HG03432 (cell line): Measurements from ENCODE around the gene PDP2.
"Not testable (repeated sequence)": the region's sequence is repeated elsewhere in the genome, so short reads cannot be mapped to it uniquely, and the experiment has no call there.

ENCODE experiments used
- ATAC-seq: cut with Tn5 transposase; IDR thresholded peaks from one replicate; pipeline ENCODE4 v1.9.1; 2021; ENCODE audit warnings: mild to moderate bottlenecking, moderate library complexity; ENCODE audit not compliant: unreplicated experiment

The PDP2 gene

DNA sequence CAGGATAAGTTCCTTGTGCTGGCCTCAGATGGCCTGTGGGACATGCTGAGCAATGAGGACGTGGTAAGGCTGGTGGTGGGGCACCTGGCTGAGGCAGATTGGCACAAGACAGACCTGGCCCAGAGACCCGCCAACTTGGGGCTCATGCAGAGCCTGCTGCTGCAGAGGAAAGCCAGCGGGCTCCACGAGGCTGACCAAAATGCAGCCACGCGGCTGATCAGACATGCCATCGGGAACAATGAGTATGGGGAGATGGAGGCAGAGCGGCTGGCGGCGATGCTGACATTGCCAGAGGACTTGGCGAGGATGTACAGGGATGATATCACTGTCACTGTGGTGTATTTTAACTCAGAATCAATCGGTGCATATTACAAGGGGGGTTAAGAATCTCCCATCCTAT, 5.2 kb downstream of the PDP2 start:
- no peak for ATAC-seq

DNA sequence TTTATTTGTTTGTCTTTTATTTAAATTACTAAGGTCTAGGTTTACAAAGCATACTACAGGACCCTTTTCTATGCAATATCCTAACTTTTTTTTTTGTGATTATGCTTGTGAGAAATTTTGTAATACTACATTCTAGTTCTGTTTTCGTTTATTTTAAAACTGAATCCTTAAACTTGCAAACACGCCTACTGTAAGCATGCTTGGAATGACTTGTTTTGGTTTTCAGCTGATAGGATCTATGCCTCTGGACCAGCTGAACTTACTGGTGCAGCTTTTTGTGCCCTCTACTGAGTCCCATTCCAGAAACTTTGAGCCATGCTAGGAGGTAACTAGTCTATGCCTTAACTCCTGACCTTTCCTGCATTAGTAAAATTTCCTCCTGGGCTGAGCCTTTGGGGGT, 6.0 kb downstream of the PDP2 start:
- no peak for ATAC-seq

DNA sequence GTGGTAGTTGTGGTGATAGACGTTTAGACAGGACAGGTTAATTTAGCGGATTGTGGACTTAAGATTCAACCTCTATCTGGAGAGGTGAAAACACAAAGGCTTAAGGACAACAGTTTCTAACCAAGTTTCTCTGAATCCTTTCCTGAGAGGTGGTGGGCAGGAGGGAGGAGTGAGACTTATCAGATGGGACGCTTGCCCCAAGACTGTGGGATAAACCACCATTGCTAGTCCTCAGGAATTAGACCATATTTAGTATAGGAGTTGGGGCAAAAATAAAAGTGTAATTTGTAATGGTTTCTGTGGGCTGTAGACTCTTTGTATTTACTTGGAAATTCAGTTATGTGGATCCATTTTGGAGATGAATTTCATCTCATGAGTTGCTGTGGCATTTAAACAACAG, 6.6 kb downstream of the PDP2 start:
- no peak for ATAC-seq

DNA sequence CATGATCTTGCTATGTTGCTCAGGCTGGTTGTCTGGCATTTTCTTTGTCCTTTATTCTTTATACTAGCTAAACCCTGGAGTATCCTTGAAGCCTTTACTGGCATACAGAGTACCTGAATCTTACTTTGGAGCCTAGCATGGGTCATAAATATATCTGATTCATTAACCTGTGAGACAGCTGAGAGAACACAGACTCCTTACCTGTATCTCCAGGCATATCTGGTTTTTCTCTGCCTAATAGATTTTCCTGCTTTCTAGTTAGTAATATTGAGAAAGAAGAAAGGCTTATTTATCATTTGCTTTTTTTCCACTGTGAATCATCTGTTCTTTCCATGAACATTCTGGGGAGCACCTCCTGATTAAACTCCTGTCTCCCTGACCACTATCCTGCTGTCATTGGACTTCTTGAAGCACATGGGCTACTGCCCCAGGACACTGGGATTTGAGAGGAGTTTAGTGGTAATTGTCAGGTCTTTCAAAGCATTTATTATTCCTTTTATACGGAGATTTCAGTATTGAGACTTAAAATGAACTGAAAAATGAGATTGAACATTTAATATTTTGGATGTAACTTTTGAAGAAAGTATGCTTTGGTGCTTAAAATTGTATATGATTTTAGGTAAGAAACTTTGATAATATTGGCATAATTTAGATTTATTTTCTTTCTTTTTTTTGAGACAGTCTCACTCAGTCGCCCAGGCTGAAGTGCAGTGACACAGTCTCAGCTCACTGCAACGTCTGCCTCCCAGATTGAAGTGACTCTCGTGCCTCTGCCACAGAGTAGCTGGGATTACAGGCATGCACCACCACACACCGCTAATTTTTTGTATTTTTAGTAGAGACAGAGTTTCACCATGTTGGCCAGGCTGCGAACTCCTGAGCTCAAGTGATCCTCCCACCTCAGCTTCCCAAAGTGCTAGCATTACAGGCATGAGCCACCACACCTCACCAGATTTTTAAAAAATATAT, 8.6 kb downstream of the PDP2 start:
- ATAC-seq = no peak

DNA sequence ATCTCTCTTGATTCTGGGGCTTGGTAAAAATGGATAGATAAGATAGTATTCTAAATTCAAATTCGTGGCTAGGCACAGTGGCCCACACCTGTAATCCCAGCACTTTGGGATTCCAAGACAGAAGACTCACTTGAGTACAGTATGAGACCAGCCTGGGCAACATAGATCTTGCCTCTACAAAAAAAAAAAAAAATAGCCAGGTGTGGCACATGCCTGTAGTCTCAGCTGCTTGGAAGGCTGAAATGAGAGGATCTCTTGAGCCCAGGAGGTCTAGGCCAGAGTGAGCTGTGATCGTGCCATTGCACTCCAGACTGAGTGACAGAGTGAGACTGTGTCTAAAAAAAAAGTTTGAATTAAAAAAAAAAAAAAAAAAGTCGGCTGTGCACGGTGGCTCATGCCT, 9.3 kb downstream of the PDP2 start:
- no peak for ATAC-seq

DNA sequence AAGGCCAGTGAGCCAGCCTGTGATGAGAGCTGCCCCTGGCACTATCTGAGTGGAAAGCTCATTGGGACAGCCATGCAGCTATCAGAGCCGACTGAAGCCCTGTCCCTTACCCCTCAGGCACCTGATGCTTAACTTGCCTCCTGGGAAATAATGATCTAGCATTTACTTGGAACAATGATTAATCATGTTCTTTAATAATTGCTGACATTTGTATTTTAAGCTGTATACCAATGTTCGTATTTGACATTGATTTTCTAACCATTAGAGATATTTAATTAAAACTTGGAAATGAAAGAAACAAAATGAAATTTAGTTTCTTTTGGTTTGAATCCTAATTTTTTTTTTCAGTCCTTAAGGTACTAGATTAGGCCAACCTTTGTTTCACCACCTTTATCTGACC, 10.5 kb downstream of the PDP2 start:
- no peak for ATAC-seq

DNA sequence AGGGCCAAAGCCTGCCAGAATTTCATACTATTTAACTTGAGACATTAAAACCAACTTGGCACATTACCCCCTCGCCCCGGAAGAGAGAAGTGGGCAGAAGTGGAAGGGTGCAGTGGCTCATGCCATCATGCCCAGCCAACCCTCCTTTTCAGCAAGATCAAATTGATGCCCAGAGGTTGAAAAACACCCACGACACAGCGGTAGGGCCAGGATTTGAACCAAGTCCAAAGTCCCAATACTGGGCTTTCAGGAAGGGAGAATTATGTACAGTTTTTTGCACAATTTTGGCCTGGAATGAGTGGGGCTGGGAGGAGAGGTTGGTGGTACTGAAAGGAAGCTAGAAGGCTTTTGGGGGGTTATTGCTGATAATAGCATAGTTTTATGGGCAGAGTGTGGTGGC, 11.0 kb downstream of the PDP2 start:
- no peak for ATAC-seq

DNA sequence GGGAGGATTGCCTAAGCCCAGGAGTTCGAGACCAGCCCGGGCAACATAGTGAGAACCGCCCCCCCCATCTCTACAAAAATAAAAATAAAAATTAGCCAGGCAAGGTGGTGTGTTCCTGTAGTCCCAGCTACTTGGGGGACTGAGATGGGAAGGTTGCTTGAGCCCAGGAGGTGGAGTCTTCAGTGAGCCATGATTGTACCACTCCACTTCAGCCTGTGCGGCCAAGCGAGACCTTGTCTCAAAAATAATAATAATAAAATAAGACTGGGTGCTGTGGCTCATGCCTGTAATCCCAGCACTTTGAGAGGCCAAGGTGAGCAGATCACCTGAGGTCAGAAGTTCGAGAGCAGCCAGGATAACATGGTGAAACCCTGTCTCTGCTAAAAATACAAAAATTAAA, 11.5 kb downstream of the PDP2 start:
- no peak for ATAC-seq

DNA sequence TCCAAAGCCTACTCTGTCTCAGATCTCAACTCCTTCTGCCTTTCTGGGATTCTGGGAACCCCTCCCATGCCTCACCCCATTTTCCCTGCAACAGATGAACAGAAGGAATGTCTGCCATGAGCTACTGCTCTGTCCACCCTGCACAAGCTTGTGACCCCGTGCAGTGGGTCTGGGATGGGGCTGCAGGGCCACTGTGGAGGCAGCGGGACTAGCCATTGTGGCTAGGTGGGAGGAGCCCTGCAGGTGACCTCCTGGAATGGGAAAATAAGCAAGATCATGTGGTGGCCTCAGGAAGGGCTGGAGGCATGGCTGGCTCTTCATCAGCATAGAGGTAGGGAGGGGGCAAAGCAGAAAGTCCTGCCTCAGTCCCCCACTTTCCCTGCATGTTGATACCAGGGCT, 13.7 kb downstream of the PDP2 start:
- no peak for ATAC-seq

DNA sequence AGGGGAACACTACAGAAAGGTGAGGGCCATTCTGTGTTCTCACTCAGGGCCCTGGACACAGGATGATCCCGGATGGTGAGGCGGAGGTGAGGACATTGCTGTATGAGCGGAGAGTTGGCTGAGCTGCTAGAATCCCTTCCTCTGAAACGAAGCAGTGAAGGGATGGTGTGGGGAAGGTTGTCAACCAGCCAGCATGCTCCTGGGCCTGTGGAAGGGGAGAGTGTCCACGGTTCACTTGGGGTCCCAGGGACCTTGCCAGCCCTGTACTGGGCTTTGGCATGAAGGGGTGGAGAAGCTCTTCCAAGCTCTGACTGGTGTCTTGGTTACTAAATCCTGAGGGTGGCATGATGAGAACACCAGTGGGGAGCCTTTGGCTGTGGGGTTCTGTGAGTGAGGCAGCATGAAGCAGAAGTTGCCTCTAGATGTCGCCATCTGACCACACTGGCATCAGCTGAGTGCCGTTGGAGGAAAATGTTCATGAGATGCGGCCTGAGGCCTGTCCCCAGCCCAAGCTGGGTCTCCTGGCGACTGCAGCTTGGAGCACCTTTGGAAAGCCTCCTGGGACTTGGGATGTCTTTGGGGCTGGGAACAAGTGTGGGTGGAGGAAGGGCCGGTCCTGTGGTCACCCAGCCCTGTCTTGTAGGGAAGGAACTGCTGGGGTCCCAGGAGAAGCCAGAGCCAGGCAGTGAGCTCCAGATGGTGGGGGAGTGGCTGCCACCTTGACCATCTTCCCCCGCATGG, 14.8 kb downstream of the PDP2 start:
- ATAC-seq = peak; percentile 79

DNA sequence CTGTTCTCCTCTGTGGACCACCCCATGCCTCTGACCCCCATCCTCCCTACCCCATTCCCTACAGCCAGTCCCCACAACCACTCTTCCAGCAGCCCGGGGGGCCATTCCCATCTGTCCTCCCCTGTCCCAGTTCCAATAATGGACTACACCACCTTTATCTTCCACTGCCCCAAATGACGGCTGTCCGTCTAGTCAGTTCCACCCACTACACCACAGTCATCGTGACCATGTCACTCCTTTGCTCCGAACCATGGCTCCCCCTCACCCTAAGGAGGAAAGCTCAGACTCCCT, 15.3 kb downstream of the PDP2 start:
- ATAC-seq = no peak

DNA sequence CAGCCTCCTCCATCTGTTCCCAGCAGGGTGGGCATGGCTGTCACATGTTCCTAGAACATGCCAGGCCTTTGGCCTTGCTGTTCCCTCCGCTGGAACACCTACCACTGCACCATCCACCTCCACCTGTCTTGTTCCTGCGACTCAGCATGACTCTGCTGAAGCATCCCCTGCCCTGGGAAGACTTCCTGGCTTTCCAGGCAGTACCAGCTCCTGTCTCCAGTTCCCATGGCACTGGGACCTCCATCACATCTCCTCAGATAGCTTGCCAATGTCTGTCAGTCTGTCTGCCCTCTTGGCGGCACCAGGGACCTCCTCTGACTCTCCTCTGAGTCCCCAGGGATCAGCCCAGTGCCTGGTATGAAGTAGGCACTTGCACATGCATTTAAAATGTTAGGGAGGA, 15.7 kb downstream of the PDP2 start:
- no peak for ATAC-seq

DNA sequence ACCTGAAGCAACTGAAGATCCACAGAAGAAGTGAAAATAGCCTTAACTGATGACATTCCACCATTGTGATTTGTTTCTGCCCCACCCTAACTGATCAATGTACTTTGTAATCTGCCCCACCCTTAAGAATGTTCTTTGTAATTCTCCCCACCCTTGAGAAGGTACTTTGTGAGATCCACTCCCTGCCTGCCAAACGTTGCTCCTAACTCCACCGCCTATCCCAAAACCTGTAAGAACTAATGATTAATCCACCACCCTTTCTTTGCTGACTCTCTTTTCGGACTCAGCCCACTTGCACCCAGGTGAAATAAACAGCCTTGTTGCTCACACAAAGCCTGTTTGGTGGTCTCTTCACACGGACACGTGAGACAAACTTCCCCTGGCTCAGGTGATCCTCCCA, 16.4 kb downstream of the PDP2 start:
- ATAC-seq = not testable (repeated sequence)

DNA sequence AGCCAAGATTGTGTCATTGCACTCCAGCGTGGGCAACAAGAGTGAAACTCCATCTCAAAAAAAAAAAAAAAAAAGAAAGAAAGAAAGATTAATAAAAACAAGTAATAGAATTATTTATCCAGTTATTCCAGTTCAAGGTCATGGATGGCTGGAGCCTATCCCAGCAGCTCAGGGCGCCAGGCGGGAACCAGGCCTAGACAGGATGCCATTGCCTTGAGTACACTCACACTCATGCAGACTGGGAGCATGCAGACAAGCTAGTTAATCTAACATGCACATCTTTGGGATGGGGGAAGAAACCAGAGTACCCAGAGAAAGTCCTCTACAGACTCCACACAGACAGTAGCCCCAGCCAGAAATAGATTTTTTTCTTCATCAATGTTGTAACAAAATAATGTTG, 17.9 kb downstream of the PDP2 start:
- ATAC-seq = no peak

DNA sequence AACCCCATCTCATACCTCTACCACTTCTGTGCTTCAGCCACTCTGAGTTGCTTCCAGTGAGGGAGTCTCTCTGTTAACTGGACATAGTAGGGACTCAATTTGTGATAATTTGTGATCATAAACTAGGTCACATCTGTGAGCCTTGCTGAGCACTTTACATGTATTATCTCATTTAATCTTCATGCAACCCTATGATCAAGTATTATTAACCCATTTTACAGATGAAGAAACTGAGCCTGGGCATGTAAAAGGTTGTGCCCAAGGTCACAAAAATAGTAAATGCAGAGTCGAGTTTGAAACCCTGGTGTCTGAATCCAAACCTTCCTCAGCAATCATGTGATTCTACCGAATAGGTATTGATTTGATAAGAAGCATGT, 18.6 kb downstream of the PDP2 start:
- ATAC-seq = no peak

DNA sequence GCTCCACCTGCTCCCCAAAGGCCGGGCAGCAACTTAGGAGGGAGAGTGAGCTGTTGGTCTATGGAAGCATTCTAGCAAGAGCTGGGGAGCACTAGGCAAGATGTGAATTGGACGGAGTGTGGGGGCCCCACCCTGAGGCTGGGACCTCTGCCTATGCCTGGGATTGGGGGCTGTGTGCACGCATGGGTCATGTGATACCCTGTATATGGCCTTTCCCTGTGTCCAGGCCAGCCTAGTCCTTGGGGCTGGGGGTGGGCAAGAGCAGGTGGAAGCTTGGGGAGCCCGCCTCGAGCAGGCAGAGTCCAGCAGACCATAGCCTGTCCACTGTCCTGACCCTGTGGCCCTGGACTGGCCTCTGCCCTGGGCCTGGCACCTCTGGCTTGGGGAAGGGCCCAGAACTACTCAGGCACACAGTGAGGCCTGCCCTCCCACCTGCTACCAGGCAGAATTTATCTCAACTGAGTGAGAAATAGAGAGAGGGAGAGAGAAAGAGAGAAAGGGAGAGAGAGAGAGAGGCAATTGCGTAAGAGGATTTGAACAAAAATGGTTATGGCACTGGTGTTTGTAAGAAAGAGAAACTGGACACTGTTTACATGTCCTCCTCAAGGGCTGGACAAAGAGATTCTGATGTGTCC, 19.1 kb downstream of the PDP2 start:
- no peak for ATAC-seq

DNA sequence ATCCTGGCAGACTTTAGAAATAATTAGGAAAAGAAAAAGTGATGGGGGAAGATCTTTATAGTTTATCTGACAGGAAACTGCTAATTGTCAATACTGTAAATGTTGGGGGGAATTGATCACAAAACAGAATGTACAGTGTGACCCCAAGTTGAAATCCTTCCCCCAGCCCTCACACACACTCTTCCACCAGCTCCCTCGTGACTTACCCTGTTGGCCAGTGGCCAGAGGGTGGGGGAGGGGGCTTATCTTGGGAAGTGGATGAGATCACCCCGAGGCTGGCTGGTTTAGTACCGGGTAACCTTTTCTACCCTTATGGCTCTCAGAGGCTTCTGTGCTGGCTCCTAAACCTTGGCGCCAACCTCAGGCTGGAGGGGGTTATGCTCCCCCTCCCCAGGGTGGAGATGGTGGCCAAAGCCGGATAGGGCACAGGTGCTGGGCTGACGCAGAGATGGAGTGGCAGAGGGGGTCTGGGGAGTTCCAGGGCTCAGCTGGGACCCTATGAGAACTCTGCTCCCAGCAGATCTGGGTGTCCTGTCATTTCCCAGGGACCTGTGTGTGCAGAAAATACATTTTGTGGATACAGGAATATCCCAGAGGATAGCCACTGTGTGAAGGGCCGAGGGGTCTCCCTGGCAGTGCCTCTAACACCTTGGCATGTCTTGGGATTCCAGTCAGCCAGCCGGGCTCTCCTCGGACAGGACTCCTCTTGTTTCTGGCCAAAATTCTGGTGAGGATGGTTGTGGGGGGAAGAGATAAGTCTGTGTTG, 19.8 kb downstream of the PDP2 start:
- ATAC-seq = no peak

DNA sequence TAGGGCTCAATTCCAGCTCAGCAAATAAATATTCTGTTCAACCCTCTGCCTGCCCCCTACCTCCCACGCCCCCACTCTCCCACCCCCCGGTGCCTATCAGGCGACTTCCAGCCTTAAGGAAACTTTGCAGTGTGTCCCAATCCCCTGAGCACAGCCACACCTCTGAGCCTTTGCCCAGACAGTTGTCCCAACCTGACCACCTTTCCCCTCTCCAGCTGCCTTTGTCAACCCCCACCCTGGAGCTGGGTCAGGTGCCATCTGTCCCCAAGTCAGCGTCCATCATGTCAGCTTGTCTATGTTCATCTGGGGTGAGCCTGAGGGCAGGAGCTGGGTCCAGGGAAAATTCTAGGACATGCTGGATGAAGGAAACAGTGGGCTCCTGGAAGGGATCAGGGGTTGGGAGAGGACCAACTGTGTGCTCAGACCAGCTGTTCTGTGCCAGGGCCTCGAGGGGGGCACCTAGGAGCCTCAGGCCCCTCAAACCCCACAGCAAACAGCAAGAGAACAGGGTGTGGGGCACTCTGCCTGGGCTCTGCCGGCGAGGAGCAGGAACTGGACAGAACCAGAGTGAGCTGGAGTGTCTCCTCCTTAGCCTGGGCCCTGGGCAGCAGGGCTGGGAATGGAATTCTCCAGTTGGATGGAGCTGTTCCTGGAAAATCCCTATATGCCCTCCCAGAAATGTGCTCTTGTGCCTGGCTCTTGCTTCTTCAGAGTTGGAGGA, 20.6 kb downstream of the PDP2 start:
- no peak for ATAC-seq

DNA sequence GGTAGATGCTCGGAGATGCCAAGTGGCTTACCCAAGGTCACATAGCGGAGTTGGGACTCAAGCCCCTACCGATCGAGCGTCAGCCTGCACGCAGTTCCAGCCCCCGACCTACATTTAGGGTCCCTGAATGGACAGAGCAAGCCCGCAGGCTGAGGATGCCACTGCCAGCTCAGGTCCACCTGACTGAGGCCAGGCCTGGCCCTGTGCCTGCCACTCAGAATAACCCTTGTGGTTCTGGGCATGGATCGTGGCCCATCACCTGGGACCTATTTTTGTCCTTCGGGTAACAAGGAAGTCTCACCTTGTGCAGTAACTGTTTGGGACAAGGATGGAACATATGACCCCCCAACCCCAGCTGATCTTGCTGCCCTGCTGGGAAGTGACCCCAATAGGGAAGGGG, 21.3 kb downstream of the PDP2 start:
- ATAC-seq = no peak

DNA sequence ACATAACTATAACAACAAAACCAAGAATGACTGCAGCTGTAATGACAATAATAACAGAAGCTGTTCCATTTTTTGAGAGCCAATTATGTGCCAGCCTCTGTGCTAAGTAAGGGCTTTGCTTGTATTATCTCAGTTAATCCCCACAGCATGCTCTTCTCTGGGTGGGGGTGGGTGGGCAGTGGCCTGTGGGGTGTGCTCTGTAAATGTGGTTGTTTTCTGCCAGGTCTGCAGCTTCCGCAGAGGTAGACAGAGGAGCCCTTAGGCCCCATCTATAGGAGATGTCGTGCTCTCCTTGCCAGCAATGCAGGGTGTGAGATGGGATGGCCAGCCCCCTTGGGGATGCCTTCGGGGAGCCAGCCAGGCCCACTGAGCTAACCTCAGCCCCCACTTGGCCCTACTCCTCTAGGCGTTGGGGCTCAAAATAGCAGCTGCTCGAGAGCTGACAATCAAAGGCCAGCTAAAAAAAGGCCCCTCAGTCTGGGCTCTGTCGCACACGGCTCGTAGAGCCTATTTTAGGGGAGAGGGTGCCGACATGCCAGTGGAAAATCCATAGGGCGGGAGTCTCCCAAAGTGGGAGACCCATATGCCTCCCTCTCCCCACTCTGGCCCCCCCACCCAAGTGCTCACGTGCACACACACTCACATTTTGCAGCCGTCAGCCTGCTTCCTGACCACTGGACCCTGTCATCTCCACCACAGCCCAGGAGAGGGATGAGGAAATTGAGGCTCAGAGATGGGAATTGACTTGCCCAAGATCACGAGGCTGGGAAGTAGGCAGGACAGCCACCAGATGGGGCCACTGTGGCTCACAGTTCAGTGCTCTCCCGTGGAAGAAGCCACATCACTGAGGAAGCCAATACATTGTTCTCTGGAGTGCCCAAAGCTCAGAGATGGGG, 22.6 kb downstream of the PDP2 start:
- no peak for ATAC-seq
